SK-N-SH treated with all-trans-retinoic acid at 6 μM for 48 hours (cell line): ENCODE data around the gene CCR9.

ENCODE experiments used
- ATAC-seq: fragments of 200-7000 bp; cut with Tn5 transposase; 3 replicates; pipeline ENCODE4 v1.9.1; 2020; ENCODE audit warnings: mild to moderate bottlenecking, moderate library complexity
- BACH2 ChIP-seq: fragments of 250-450 bp; sonication (Bioruptor Pico); IDR thresholded peaks from 2 replicates; pipeline ENCODE4 v1.9.0; 2021; ENCODE audit warnings: mild to moderate bottlenecking, borderline replicate concordance
- CSDC2 ChIP-seq: fragments of 250-450 bp; sonication (Bioruptor Pico); IDR thresholded peaks from 2 replicates; pipeline ENCODE4 v1.5.0; 2020; ENCODE audit warnings: mild to moderate bottlenecking, moderate library complexity
- ESRRG ChIP-seq: fragments of 250-450 bp; sonication (Bioruptor Pico); IDR thresholded peaks from 2 replicates; pipeline ENCODE4 v1.6.1; 2021; ENCODE audit warnings: mild to moderate bottlenecking
- GLIS3 ChIP-seq: fragments of 250-450 bp; sonication (Bioruptor Pico); IDR thresholded peaks from 2 replicates; pipeline ENCODE4 v1.5.0; 2020; ENCODE audit warnings: mild to moderate bottlenecking, moderate library complexity
- ISL1 ChIP-seq: fragments of 250-450 bp; sonication (Bioruptor Pico); IDR thresholded peaks from 2 replicates; pipeline ENCODE4 v2.1.2; 2022; ENCODE audit warnings: mild to moderate bottlenecking, moderate library complexity
- OSR1 ChIP-seq: fragments of 250-450 bp; sonication (Bioruptor Pico); IDR thresholded peaks from 2 replicates; pipeline ENCODE4 v1.8.0; 2022; ENCODE audit warnings: moderate library complexity, mild to moderate bottlenecking, inconsistent platforms
- PPARA ChIP-seq: fragments of 250-450 bp; sonication (Bioruptor Pico); IDR thresholded peaks from 2 replicates; pipeline ENCODE4 v1.5.0; 2020; ENCODE audit warnings: mild to moderate bottlenecking, borderline replicate concordance
- RARB ChIP-seq: fragments of 250-450 bp; sonication (Bioruptor Pico); IDR thresholded peaks from 2 replicates; pipeline ENCODE4 v1.8.0; 2021; ENCODE audit warnings: mild to moderate bottlenecking, moderate library complexity
- SNAI2 ChIP-seq: fragments of 250-450 bp; sonication (Bioruptor Pico); IDR thresholded peaks from 2 replicates; pipeline ENCODE4 v1.5.0; 2020; ENCODE audit warnings: mild to moderate bottlenecking, moderate library complexity
- TOX ChIP-seq: fragments of 250-450 bp; sonication (Bioruptor Pico); IDR thresholded peaks from 2 replicates; pipeline ENCODE4 v1.8.0; 2021; ENCODE audit warnings: mild to moderate bottlenecking, moderate library complexity, borderline replicate concordance
- ZFP3 ChIP-seq: fragments of 250-450 bp; sonication (Bioruptor Pico); IDR thresholded peaks from 2 replicates; pipeline ENCODE4 v1.5.0; 2020; ENCODE audit warnings: mild to moderate bottlenecking, moderate library complexity
- ZFP30 ChIP-seq: fragments of 450-650 bp; formaldehyde crosslinking; IDR thresholded peaks from 2 replicates; pipeline ENCODE4 v1.5.0; 2022; ENCODE audit warnings: mild to moderate bottlenecking, moderate library complexity
- ZNF565 ChIP-seq: fragments of 450-650 bp; formaldehyde crosslinking; conservative IDR thresholded peaks from 2 replicates; pipeline ENCODE4 v1.5.0; 2020; ENCODE audit warnings: low read depth, mild to moderate bottlenecking, moderate library complexity
- ZNF8 ChIP-seq: fragments of 450-650 bp; formaldehyde crosslinking; IDR thresholded peaks from 2 replicates; pipeline ENCODE4 v1.5.0; 2020; ENCODE audit warnings: mild to moderate bottlenecking, moderate library complexity
- TF ChIP-seq, protein P1 (sequence below): fragments of 250-450 bp; sonication (Bioruptor Pico); IDR thresholded peaks from 2 replicates; pipeline ENCODE4 v1.5.0; 2020; ENCODE audit warnings: mild to moderate bottlenecking, moderate library complexity
- TF ChIP-seq, protein P2 (sequence below): fragments of 250-450 bp; sonication (Bioruptor Pico); IDR thresholded peaks from 2 replicates; pipeline ENCODE4 v1.8.0; 2021; ENCODE audit warnings: low read depth, mild to moderate bottlenecking, moderate library complexity, borderline replicate concordance
- TF ChIP-seq, protein P3 (sequence below): fragments of 250-450 bp; sonication (Bioruptor Pico); IDR thresholded peaks from 2 replicates; pipeline ENCODE4 v1.5.1; 2021; ENCODE audit warnings: mild to moderate bottlenecking, moderate library complexity
- TF ChIP-seq, protein P4 (sequence below): fragments of 250-450 bp; sonication (Bioruptor Pico); IDR thresholded peaks from 2 replicates; pipeline ENCODE4 v1.8.0; 2020; ENCODE audit warnings: mild to moderate bottlenecking, moderate library complexity, borderline replicate concordance
- TF ChIP-seq, protein P5 (sequence below): fragments of 250-450 bp; sonication (Bioruptor Pico); IDR thresholded peaks from 2 replicates; pipeline ENCODE4 v1.5.1; 2020; ENCODE audit warnings: low read depth, mild to moderate bottlenecking, moderate library complexity

Gene CCR9

DNA sequence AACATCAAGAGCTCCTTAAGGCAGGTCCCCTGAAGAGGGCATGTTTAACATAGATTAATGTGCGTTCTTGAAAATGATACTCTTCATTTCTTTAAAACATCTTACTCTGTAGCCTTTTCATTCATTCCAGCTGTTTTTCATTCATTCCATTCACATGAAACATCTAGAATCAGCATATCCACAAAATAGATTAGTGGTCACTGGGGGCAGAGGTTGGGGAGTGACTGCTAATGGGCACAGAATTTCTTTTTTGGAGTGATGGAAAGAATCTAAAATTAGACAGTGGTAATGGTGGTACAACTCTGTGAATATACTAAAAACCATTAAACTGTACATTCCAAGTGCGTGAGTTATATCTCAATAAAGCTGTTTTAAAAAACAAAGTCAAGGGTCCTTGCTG, 41.5 kb downstream of the CCR9 start:
- ATAC-seq: peak; percentile 20; the same call in 2 of the 3 replicates
- TF ChIP-seq PPARA (CRISPR knock-in tag) (no peak), CSDC2 (CRISPR knock-in tag) (no peak), ESRRG (CRISPR knock-in tag) (no peak), ZNF565 (CRISPR knock-in tag) (no peak), ZFP30 (CRISPR knock-in tag) (no peak), GLIS3 (CRISPR knock-in tag) (no peak), RARB (CRISPR knock-in tag) (no peak), BACH2 (CRISPR knock-in tag) (no peak), ISL1 (CRISPR knock-in tag) (no peak), OSR1 (CRISPR knock-in tag) (no peak)
- TF ChIP-seq, protein P1, sequence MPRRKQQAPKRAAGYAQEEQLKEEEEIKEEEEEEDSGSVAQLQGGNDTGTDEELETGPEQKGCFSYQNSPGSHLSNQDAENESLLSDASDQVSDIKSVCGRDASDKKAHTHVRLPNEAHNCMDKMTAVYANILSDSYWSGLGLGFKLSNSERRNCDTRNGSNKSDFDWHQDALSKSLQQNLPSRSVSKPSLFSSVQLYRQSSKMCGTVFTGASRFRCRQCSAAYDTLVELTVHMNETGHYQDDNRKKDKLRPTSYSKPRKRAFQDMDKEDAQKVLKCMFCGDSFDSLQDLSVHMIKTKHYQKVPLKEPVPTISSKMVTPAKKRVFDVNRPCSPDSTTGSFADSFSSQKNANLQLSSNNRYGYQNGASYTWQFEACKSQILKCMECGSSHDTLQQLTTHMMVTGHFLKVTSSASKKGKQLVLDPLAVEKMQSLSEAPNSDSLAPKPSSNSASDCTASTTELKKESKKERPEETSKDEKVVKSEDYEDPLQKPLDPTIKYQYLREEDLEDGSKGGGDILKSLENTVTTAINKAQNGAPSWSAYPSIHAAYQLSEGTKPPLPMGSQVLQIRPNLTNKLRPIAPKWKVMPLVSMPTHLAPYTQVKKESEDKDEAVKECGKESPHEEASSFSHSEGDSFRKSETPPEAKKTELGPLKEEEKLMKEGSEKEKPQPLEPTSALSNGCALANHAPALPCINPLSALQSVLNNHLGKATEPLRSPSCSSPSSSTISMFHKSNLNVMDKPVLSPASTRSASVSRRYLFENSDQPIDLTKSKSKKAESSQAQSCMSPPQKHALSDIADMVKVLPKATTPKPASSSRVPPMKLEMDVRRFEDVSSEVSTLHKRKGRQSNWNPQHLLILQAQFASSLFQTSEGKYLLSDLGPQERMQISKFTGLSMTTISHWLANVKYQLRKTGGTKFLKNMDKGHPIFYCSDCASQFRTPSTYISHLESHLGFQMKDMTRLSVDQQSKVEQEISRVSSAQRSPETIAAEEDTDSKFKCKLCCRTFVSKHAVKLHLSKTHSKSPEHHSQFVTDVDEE: no peak
- TF ChIP-seq, protein P2, sequence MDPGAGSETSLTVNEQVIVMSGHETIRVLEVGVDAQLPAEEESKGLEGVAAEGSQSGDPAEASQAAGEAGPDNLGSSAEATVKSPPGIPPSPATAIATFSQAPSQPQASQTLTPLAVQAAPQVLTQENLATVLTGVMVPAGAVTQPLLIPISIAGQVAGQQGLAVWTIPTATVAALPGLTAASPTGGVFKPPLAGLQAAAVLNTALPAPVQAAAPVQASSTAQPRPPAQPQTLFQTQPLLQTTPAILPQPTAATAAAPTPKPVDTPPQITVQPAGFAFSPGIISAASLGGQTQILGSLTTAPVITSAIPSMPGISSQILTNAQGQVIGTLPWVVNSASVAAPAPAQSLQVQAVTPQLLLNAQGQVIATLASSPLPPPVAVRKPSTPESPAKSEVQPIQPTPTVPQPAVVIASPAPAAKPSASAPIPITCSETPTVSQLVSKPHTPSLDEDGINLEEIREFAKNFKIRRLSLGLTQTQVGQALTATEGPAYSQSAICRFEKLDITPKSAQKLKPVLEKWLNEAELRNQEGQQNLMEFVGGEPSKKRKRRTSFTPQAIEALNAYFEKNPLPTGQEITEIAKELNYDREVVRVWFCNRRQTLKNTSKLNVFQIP (CRISPR knock-in tag): no peak
- TF ChIP-seq, protein P3, sequence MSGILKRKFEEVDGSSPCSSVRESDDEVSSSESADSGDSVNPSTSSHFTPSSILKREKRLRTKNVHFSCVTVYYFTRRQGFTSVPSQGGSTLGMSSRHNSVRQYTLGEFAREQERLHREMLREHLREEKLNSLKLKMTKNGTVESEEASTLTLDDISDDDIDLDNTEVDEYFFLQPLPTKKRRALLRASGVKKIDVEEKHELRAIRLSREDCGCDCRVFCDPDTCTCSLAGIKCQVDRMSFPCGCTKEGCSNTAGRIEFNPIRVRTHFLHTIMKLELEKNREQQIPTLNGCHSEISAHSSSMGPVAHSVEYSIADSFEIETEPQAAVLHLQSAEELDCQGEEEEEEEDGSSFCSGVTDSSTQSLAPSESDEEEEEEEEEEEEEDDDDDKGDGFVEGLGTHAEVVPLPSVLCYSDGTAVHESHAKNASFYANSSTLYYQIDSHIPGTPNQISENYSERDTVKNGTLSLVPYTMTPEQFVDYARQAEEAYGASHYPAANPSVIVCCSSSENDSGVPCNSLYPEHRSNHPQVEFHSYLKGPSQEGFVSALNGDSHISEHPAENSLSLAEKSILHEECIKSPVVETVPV: no peak
- TF ChIP-seq, protein P4, sequence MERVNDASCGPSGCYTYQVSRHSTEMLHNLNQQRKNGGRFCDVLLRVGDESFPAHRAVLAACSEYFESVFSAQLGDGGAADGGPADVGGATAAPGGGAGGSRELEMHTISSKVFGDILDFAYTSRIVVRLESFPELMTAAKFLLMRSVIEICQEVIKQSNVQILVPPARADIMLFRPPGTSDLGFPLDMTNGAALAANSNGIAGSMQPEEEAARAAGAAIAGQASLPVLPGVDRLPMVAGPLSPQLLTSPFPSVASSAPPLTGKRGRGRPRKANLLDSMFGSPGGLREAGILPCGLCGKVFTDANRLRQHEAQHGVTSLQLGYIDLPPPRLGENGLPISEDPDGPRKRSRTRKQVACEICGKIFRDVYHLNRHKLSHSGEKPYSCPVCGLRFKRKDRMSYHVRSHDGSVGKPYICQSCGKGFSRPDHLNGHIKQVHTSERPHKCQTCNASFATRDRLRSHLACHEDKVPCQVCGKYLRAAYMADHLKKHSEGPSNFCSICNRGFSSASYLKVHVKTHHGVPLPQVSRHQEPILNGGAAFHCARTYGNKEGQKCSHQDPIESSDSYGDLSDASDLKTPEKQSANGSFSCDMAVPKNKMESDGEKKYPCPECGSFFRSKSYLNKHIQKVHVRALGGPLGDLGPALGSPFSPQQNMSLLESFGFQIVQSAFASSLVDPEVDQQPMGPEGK (CRISPR knock-in tag): no peak
- TF ChIP-seq, protein P5, sequence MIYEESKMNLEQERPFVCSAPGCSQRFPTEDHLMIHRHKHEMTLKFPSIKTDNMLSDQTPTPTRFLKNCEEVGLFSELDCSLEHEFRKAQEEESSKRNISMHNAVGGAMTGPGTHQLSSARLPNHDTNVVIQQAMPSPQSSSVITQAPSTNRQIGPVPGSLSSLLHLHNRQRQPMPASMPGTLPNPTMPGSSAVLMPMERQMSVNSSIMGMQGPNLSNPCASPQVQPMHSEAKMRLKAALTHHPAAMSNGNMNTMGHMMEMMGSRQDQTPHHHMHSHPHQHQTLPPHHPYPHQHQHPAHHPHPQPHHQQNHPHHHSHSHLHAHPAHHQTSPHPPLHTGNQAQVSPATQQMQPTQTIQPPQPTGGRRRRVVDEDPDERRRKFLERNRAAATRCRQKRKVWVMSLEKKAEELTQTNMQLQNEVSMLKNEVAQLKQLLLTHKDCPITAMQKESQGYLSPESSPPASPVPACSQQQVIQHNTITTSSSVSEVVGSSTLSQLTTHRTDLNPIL (CRISPR knock-in tag): no peak

DNA sequence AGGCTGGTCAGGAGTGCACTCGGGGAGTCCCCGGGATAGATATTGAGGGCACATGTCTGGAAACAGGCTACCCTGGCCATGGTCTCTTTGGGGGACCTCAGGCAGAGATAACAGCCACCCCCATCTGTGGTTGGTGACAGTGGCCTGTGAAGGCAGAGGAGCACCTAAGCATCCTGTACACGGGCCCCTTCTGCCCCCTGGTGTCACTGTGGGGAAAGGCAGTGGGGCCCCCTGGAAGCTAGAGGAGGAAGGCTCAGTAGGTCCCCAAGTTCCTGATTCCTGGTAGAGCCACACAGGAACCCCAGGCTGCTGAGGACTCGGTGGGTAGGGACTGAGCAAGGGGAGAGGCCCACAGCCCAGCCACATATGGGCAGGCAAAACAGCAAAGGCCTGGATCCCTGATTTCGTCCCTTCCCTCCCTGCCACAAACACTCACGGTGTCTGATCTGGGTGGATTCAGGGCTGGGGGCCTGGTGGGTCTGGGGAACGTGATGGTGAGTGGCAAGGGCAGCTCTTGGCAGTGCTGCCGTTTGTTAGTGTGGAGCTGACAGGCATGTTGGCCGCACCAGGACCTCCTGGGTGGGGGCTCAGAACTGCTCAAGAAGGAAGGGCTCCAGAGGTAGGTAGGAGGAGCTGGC, 42.8 kb downstream of the CCR9 start:
- TF ChIP-seq ZFP3 (no peak), OSR1 (CRISPR knock-in tag) (no peak)
- TF ChIP-seq, all 23 proteins: peak for 0
- peak; percentile 95 for ATAC-seq

DNA sequence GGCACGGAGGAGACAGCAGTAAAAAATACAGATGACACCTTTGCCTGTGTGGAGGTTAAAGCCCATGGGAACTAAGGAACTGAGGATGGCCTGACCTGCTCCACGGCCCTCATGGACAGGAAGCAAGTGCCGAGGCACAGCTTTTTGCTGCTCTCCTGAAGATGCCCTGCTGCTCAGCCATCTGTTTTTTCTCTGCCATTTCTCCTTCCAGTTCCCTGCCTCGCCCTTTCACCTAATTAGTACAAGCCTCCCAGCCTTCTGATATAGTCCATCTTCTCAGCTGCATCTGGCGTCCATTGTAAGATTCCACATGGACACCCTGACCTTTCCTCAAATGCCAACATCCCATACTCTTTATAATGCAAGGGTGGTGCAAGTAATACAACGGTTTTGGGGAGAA, 45.2 kb downstream of the CCR9 start:
- TF ChIP-seq GLIS3 (CRISPR knock-in tag): no peak
- TF ChIP-seq, protein P5 (CRISPR knock-in tag): no peak
- no peak for TF ChIP-seq ZNF8 (CRISPR knock-in tag)
- TF ChIP-seq SNAI2 (CRISPR knock-in tag): no peak
- no peak for TF ChIP-seq TOX (CRISPR knock-in tag)
- TF ChIP-seq, all 23 proteins: peak for 0
- no peak for ATAC-seq
